GM20431 (cell line): ENCODE measurements around the gene KMT2B.
"Not testable (repeated sequence)": the region's sequence is repeated elsewhere in the genome, so short reads cannot be mapped to it uniquely, and the experiment has no call there.

Experiments used
- in situ Hi-C: fragments of 300-500 bp; cut with MseI, MboI; formaldehyde crosslinking; loops from one replicate; pipeline ENCODE4 v1.15.0; 2020; ENCODE audit warnings: low sequenced_read_pairs; ENCODE audit not compliant: unreplicated experiment

KMT2B gene

DNA sequence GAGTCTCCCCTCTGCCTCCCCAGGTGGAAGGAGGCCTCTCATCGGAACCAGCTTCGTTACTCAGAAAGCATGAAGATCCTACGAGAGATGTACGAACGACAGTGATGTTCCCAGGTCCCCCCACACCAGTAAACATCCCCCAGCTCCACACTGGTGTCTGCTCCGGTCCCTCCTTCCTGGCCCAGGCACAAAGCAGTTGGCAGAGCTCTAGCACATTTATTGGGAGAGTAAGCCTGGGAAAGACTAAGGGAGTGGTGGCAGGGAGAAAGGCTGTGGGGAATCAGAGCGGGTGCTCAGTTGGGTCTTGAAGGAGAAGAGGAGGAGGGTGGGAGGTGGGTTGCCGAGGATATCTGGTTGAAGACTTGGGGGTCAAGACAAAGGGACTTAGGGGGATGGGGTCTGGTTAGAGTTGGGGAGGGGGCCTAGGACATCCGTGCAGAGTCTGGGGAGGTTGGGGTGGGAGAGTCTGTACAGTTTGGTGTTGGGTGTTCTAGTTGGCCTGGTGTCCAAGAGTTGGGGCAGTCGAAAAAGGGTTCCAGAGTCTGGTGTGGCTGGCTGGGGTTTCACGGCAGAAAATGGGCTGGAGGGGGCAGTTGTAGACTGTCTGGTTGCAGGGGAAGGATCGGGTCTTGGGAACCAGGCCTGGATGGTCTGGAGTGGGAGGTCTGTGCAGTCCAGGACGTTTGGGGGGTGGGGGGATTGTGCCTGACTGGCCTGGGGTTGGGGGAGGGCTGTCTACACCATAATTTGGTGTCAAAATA, 36.7 kb downstream of the KMT2B start:
- in situ Hi-C loops, result no loop called here

- in situ Hi-C loops, result no loop called here
These were observed 37.3 kb downstream of the KMT2B start for GRCh38 chr19:35755131-35755549.

DNA sequence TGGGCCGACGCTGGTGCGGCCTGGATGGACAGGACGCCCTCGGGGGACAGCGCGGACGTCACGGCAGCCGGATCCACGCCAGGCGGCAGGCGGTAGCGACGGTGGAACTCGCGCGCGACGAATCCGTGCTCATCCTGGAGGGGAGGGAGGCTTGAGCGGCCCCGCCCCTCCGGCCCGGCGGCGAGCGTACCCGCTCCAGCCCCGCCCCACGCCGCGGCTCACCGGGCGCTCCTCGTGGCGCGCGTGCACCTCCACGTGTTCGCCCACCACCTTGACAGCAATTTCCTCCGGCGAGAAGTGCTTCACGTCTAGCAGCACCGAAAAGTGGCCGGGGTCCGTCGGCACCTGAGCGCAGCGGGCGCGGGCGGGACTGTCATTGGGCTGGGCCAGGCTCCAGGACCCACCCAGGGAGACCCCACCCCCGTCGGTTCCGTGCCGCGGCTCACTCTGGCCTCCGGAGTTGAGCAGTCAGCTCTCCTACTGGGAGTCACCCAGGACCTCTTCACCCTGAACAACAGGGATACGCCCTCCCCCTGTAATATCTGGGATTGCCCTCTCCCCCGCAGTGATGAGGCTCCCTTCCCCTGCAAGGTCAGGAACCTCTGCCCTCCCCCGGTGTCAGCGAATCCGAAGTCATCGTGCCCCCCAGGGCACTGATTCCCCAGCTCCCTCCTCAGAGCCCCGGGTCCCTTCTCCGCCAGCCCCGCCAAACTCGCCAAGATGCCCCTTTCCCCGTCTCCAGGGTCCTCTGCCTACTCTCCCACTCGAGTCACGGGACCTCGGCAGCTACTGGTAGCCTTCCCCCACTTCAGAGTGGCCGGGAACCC, 38.0 kb downstream of the KMT2B start:
- in situ Hi-C loops, result no loop called here

DNA sequence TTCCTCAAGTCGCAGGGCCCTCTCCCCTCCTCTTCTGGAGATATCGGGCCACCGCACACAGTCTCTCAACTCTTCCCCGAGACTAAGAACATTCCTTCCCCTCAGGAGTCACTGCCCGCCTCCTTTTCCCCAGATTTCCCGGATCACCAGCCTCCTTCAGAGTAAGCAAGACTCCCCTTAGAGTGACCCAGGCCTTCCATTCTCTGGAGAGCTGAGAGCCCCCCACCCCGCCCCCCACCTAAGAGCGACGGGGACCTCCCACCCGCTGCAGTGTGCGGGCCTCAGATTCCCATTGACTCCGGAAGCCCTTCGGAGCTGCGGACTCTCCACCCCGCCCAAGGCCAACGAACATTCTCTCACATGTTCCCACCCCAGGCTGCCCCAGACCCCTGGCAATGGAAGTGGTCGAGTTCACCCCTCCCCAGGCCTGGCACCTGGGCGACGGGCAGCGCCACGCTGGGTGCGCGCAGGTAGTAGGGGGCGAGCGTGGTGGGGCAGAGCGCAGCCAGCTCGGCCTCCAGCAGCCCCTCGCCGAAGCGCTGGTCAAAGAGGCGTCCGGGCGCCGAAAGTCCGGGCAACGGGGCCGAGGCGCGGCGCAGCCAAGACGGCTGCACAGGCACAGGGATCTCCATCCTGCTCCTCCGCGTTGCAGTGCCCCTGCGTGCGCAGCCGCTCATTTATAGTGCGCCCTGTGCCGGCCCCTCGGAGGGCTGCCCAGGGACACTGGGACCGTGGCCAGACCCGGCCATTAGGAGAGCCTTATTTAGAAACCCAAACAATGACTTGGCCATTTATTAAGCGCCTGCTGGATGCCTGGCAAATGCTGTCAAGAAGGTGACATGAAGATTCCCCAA, 38.8 kb downstream of the KMT2B start, which contains the start of gene HSPB6:
Gene HSPB6, minus strand, starts transcription at position 653 of the 854 bp plus-strand sequence. Its CDS starts 21 bp downstream, at position 632.
- in situ Hi-C loops, result no loop called here

GRCh38 chr19:35757231-35757748, 39.5 kb downstream of the KMT2B start:
- in situ Hi-C loops, result no loop called here

DNA sequence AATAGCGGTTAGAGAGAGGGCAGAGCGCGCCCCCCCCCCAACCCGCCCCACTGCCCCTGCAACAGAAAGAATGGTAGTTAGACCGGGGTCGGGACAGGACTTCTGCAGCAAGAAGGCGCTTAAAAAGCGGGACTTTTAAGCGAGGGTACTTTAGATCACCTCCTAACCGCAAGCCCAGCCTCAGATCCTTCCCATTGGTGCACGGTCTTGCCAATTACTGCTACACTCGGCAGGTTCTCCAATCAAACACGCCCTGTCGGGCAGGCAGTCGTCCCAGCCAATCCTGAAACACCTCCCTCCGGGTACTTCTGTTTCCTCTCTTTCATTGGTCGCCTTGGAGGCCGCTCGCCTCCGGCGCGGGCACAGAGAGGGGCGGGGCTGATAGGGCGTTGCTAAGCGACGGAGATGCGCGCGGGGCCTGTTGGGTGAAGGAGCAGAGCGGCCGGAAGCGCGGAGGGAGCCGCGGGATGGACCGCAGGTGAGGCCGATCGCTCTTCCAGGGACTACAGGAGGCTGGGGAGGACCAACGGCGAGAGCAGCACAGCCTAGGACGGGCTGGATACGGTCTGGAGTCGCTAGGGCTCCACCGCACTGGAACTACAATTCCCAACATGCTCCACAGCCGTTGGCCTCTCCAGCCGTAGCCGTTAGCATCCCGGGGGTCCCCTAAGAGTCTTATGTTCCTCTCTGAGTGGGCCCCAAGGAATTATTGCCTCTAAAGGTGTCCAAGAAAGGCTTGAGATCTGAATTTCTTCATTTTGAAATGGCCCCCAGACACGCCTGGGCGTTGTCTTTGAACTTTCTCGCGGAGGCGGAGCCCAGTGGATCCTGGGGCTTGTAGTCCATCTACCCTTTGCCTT, 40.2 kb downstream of the KMT2B start, which contains the start of gene PROSER3:
Gene PROSER3, plus strand, starts transcription at position 428 of the 860 bp plus-strand sequence. Its CDS starts 40 bp downstream, at position 468.
- in situ Hi-C loops, result no loop called here

DNA sequence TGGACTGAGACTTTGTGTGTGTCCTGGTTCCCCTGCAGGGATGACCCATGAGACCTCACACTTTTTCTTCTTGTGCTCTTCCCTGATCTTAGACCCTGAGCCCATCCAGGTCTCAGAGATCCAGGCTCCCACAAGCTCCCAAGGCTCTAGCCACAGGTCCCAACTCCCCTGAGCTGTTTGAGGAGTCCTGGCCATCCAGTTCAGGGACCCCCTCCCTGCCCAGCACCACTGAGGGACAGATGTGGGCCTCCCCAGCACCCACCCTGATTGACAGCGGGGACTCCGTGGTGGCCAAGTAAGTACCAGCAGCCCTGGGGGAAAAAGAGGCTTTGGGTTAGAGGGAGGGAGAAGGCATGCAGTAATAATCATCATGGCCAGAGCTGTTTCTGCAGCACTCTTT, 41.9 kb downstream of the KMT2B start:
- in situ Hi-C loops, result no loop called here

DNA sequence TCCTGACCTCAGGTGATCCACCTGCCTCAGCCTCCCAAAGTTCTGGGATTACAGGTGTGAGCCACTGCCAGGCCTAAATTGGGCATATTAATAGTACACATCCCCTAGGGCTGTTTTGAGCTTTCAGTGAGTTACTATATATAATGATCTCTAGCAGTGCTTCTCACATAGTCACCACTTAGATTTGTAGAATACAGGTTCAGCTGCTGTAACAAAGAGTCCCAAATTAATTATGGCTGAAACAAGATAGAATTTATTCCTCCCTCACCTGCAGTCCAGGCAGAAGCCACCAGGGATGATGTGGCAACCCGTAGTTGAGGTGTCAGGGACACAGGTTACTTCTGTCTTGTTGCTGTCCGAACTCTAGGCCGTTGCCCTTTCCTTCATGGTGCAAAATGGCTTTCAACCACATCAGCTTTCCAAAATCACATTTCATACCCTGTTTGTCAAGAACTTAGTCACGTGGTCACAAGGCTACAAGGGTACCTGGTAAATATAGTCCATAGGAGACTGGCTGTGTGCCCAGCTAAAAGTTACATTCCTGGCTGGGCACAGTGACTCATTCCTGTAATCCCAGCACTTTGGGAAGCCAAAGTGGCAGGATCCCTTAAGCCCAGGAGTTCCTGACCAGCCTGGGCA, 43.0 kb downstream of the KMT2B start:
- in situ Hi-C loops, result no loop called here

DNA sequence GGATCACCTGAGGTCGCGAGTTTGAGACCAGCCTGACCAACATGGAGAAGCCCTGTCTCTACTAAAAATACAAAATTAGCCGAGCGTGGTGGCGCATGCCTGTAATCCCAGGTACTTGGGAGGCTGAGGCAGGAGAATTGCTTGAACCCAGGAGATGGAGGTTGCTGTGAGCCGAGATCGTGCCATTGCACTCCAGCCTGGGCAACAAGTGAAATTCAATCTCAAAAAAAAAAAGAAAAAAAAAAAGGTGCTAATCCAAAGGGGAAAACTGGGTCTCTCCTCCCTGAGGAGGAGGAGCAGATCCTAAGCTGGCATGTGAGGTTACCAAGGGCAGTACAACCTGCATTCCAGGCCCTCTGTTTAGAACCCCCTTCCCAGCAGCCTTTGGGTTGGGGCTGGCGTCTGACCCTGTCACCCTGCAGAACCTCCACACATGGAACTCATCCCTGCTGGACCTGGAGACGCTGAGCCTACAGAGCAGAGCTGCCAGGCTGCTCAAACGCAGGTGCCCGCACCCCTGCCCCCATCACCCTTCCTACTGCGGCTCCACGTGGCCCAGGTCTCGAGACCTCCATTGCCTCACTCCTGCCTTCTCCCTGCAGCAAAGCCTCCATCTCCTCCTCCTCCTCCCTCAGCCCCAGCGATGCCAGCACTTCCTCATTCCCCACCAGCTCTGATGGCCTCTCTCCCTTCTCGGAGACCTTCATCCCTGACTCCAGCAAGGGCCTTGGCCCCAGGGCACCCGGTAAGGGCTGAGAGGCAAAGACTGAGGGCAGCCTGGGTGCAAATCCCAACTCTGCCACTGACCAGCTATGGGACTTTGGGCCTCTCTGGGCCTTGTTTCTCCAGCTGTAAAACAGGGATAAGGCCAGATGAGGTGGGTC, 46.9 kb downstream of the KMT2B start:
- in situ Hi-C loops, result no loop called here

DNA sequence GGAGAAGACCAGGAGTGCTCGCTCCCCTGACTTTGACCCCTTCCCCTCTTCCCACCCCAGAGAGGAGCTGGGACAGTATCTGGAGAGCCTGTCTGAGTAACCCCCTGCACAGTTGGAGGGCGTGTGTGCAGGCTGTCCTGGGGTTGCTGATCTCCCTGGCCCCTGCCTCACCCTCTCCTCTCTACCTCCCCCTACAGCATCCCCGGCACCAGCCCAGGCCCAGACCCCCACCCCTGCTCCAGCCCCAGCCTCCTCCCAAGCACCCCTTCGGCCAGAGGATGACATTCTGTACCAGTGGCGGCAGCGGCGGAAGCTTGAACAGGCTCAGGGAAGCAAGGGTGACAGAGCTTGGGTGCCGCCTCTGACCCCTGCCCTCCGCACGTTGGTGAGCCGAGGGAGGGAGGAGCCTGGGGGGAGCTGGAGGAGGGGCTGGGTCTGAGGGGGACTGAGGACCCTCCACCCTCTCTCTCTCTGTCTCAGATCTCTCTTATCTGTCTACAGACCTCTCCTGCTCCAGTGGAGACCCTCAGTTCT, 48.8 kb downstream of the KMT2B start:
- in situ Hi-C loops, result no loop called here

GRCh38 chr19:35767288-35768081, 49.7 kb downstream of the KMT2B start:
- in situ Hi-C loops, result no loop called here

DNA sequence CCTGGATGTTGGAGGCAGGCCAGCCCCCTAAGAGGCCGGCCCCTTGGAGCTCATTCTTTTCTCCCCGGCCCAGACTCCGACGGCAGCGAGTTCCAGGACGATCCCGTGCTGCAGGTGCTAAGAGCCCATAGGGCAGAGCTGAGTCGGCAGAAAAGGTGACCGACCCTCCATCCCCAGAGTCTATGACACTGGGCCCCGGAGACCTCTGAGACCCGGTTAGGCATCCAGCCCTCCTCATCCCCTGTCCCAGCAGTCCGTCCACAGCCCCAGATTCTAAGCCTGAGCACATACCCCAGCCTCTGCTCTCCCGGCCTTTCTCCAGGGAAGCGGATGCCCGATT, 50.2 kb downstream of the KMT2B start:
- in situ Hi-C loops, result no loop called here

DNA sequence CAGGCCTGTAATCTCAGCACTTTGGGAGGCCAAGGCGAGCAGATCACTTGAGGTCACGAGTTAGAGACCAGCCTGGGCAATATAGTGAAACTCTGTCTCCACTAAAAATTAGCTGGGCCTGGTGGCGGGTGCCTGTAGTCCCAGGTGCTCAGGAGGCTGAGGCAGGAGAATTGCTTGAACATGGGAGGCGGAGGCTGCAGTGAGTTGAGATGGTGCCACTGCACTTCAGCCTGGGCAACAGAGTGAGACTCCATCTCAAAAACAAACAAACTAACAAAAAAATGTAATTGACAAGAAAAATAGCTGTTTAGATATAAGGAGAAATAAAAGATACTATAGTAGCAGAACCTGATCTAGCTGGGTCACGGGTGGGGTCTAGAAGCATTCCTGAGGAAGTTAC, 54.6 kb downstream of the KMT2B start:
- in situ Hi-C loops, result not testable (repeated sequence)

DNA sequence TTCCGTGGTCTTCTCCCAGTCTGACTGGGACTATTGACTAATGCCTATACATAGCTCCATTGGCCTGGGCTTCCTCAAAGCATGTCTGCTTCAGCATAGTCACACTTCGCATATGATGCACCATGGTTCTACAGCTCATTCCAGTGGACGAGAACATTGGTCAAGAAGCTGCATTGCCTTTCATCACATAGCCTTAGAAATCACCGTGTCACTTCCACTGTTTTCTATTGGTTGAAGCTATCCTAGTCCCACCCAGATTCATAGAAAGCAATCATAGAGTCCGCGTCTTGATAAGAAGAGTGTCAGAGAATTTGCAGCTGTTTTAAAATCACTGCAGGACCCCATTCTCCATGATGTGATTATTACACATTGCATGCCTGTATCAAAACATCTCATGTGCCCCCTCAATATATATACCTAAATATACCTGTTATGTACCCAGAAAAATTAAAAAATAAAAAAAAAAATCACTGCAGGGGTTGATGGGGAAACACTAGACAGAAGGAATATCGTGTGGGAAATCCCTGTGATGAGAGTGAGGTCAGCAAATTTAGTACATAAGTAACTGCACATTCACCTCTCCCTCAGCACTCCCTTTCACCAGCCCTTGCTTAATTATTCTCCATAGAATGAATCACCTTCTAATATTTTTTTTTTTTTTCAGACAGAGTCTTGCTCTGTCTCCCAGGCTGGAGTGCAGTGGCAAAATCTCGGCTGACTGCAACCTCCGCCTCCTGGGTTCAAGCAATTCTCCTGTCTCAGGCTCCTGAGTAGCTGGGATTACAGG, 55.4 kb downstream of the KMT2B start:
- in situ Hi-C loops, result no loop called here

DNA sequence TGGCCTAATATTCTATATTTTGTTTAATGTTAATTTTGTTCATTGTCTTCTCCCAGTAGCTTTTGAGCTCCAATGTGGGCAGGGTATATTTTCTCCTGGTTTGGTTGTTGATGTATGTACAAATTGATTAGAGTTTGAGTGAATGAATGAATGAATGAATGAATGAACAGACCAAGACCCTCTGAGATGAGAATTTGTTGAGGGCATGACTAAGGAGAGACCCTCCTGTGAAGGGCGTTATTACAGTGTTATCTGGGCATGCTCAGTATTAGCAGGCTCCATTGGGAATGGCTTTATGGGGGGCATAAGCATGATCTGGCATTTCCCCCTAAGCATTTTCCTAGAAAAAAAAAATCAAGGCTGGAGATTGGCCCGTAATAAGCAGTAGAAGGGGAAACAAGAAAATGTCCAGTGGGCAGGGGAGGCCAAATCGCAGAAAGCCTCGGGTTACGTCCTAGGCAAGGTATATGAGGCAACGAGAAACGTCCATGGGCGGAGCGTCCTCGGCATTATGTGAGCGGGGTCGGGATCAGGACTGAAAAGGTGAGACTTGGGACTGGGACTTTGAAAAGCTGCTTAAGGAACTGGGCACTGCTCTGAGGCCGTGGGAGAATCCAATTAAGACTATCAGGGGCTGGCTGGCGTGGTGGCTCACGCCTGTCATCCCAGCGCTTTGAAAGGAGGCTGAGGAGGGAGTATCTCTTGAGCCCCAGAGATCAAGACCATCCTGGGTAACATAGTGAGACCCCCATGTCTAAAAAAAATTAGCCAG, 56.7 kb downstream of the KMT2B start:
- in situ Hi-C loops, result no loop called here

GRCh38 chr19:35775046-35775297, 57.2 kb downstream of the KMT2B start:
- in situ Hi-C loops, result no loop called here
